Panc1 (cell line): ENCODE data around the gene HTR4. TPM values are rescaled to one million over a fixed set of nuclear protein-coding genes. Genes with fewer than 3 reads are reported as not detected.

Experiments
- ATAC-seq: fragments of 200-7000 bp; cut with Tn5 transposase; 2 replicates; pipeline ENCODE4 v1.9.1; 2020; ENCODE audit warnings: mild to moderate bottlenecking, moderate library complexity
- BruUV-seq: library from RNA; stranded (reverse); fragments of 400-500 nt; replicated peaks from 2 replicates; lab custom pipeline; 2021; lab: Mats Ljungman, UMichigan
- CTCF ChIA-PET: fragments of 300-600 bp; sonication (Branson Sonifier 250); formaldehyde crosslinking; loops from one replicate; lab custom pipeline; 2022; ENCODE audit warnings: antibody characterized with exemption; lab: Charles Lee
- POLR2A ChIA-PET: fragments of 300-600 bp; sonication (Branson Sonifier 250); formaldehyde crosslinking; loops from one replicate; lab custom pipeline; 2022; ENCODE audit warnings: antibody characterized with exemption; lab: Charles Lee
- DNase-seq: peaks from one replicate; pipeline ENCODE4 v3.0.0-alpha.2; 2010; ENCODE audit warnings: low read depth, low spot score
- H3K27ac ChIP-seq: 2 replicates; pipeline ENCODE4 v1.5.1; 2011; ENCODE audit warnings: mild to moderate bottlenecking, low read length, inconsistent platforms
- H3K27me3 ChIP-seq: fragments of 200-500 bp; sonication (Bioruptor generic); 2 replicates; pipeline ENCODE4 v1.6.0; 2014; ENCODE audit warnings: low read length, inconsistent platforms; ENCODE audit not compliant: control insufficient read depth, insufficient read depth
- H3K36me3 ChIP-seq: fragments of 200-500 bp; sonication (Bioruptor generic); 2 replicates; pipeline ENCODE4 v1.5.1; 2014; ENCODE audit warnings: inconsistent platforms, mild to moderate bottlenecking, low read length, moderate library complexity; ENCODE audit not compliant: control insufficient read depth, insufficient read depth
- H3K4me1 ChIP-seq: 2 replicates; pipeline ENCODE4 v1.5.1; 2011; ENCODE audit warnings: inconsistent platforms, mild to moderate bottlenecking, low read length, moderate library complexity; ENCODE audit not compliant: control insufficient read depth, insufficient read depth
- H3K4me3 ChIP-seq, 2 experiments: 2 replicates each; pipeline ENCODE4 v1.5.1; 2011 to 2012; ENCODE audit warnings: low read depth in 2 of 2, low read length in 2 of 2, mild to moderate bottlenecking in 2 of 2, inconsistent platforms in 1 of 2, moderate library complexity in 1 of 2
- H3K9me3 ChIP-seq: fragments of 200-500 bp; sonication (Bioruptor generic); 2 replicates; pipeline ENCODE4 v1.5.1; 2014; ENCODE audit warnings: low read depth, mild to moderate bottlenecking, inconsistent platforms, low read length, moderate library complexity; ENCODE audit not compliant: control insufficient read depth, insufficient read depth
- POLR2AphosphoS5 ChIP-seq: IDR thresholded peaks from 2 replicates; pipeline ENCODE4 v1.6.1; 2012; ENCODE audit warnings: mild to moderate bottlenecking, low read depth, low read length, moderate library complexity
- SIN3A ChIP-seq: IDR thresholded peaks from 2 replicates; pipeline ENCODE4 v1.6.1; 2012; ENCODE audit warnings: low read depth, mild to moderate bottlenecking, low read length, moderate library complexity, borderline replicate concordance; ENCODE audit not compliant: insufficient read depth
- TCF7L2 ChIP-seq: IDR thresholded peaks from 2 replicates; pipeline ENCODE4 v1.6.1; 2011; ENCODE audit warnings: mild to moderate bottlenecking, low read depth, low read length, inconsistent platforms
- in situ Hi-C: cut with HindIII; loops from 2 replicates; pipeline ENCODE4 v1.10.0; 2016; ENCODE audit warnings: low sequenced_read_pairs, low pct_unique_long_range_greater_than_20kb
- intact Hi-C: fragments of 100-400 bp; cut with micrococcal nuclease; formaldehyde crosslinking; loops from one replicate; pipeline ENCODE4 v1.10.0; 2022; ENCODE audit not compliant: unreplicated experiment
- total RNA-seq: library from RNA; stranded (reverse); gene quantifications from one replicate; pipeline ENCODE4 v1.2.1, GENCODE V29; 2021; ENCODE audit not compliant: unreplicated experiment
- TF ChIP-seq, protein P1 (sequence below), 2 experiments: IDR thresholded peaks; 2 replicates each; pipeline ENCODE4 v1.6.1; 2011 to 2012; ENCODE audit warnings: low read depth in 2 of 2, control low read depth in 1 of 2, low read length in 1 of 2, mild to moderate bottlenecking in 1 of 2, moderate library complexity in 1 of 2; ENCODE audit not compliant: insufficient read depth in 1 of 2
- TF ChIP-seq, protein P2 (sequence below): fragments of 450-650 bp; IDR thresholded peaks from 2 replicates; pipeline ENCODE4 v1.5.1; 2017; ENCODE audit warnings: mild to moderate bottlenecking

The HTR4 gene
- total RNA-seq, 1 experiment from 2014 or later: not detected

- intact Hi-C loops: no loop called here
- H3K9me3 ChIP-seq: no peaks in the 10 kb centered on the region
- DNase-seq (no peak), ATAC-seq (no peak)
- BruUV-seq: no TSS peak
- TF ChIP-seq SIN3A (no peak), POLR2AphosphoS5 (no peak), TCF7L2 (no peak)
- TF ChIP-seq, protein P1, sequence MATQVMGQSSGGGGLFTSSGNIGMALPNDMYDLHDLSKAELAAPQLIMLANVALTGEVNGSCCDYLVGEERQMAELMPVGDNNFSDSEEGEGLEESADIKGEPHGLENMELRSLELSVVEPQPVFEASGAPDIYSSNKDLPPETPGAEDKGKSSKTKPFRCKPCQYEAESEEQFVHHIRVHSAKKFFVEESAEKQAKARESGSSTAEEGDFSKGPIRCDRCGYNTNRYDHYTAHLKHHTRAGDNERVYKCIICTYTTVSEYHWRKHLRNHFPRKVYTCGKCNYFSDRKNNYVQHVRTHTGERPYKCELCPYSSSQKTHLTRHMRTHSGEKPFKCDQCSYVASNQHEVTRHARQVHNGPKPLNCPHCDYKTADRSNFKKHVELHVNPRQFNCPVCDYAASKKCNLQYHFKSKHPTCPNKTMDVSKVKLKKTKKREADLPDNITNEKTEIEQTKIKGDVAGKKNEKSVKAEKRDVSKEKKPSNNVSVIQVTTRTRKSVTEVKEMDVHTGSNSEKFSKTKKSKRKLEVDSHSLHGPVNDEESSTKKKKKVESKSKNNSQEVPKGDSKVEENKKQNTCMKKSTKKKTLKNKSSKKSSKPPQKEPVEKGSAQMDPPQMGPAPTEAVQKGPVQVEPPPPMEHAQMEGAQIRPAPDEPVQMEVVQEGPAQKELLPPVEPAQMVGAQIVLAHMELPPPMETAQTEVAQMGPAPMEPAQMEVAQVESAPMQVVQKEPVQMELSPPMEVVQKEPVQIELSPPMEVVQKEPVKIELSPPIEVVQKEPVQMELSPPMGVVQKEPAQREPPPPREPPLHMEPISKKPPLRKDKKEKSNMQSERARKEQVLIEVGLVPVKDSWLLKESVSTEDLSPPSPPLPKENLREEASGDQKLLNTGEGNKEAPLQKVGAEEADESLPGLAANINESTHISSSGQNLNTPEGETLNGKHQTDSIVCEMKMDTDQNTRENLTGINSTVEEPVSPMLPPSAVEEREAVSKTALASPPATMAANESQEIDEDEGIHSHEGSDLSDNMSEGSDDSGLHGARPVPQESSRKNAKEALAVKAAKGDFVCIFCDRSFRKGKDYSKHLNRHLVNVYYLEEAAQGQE (IDR thresholded peaks at IDR 0.05; ENCODE audit: insufficient read depth in 1 of 2, low read depth in 2 of 2, low read length in 1 of 2): no peak
- TF ChIP-seq, protein P2, sequence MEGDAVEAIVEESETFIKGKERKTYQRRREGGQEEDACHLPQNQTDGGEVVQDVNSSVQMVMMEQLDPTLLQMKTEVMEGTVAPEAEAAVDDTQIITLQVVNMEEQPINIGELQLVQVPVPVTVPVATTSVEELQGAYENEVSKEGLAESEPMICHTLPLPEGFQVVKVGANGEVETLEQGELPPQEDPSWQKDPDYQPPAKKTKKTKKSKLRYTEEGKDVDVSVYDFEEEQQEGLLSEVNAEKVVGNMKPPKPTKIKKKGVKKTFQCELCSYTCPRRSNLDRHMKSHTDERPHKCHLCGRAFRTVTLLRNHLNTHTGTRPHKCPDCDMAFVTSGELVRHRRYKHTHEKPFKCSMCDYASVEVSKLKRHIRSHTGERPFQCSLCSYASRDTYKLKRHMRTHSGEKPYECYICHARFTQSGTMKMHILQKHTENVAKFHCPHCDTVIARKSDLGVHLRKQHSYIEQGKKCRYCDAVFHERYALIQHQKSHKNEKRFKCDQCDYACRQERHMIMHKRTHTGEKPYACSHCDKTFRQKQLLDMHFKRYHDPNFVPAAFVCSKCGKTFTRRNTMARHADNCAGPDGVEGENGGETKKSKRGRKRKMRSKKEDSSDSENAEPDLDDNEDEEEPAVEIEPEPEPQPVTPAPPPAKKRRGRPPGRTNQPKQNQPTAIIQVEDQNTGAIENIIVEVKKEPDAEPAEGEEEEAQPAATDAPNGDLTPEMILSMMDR: no peak
- H3K4me1 ChIP-seq: no peaks in the 10 kb centered on the region
- ChIA-PET POLR2A (no interaction called here), CTCF (no interaction called here)
- no peak overlapping the region for H3K27ac ChIP-seq
- in situ Hi-C loops: no loop called here
- no peaks in the 10 kb centered on the region for H3K36me3 ChIP-seq
- no peak overlapping the region for H3K4me3 ChIP-seq
- H3K27me3 ChIP-seq: no peaks in the 10 kb centered on the region
Observed at GRCh38 chr5:148619484-148619883, 34.8 kb downstream of the HTR4 start.

DNA sequence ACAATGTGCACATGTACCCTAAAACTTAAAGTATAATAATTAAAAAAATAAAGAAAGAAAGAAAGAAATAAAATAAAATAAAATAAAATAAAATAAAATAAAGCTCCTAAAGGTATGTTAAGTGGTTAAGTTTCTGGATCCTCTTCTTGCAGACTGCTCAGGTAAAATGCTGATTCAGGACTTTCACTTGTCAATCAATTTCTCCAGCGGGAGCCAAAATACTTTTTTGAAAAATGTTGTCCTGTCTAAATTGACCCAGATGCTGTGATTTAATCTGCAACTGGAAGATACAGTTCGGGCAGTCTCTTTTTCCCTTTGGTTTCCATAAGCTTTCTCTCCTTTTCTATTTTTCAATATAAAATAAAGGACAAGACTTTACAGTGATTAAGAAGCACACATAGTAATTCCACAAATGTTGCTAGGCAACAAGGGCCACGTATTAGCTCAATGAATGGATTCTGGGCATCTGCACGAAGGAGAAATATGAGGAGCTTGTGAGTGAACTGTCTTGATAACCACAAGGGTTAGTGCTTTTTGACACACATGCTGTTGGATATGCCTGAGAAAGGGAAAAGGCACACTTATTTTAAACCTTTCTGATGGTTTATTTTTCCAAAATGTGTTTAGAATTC, 38.6 kb downstream of the HTR4 start:
- Histone ChIP-seq H3K4me1 (no peaks in the 10 kb centered on the region), H3K27ac (no peak overlapping the region), H3K36me3 (no peaks in the 10 kb centered on the region), H3K27me3 (no peaks in the 10 kb centered on the region), H3K9me3 (no peaks in the 10 kb centered on the region), H3K4me3 (no peak overlapping the region)
- ChIA-PET POLR2A (no interaction called here), CTCF (interaction anchor here (0.6 kb wide), 1 partner anchor 172 kb away, joined by 3 read pairs; no protein-coding TSS in a partner anchor)
- no peak for ATAC-seq
- no peak for TF ChIP-seq TCF7L2
- TF ChIP-seq, protein P2: no peak
- TF ChIP-seq SIN3A: no peak
- TF ChIP-seq, protein P1 (IDR thresholded peaks at IDR 0.05; ENCODE audit: insufficient read depth in 1 of 2, low read depth in 2 of 2, low read length in 1 of 2): no peak
- TF ChIP-seq POLR2AphosphoS5: no peak
- intact Hi-C loops (no loop called here), in situ Hi-C loops (no loop called here)
- no peak for DNase-seq
- no TSS peak for BruUV-seq
